AG04450 (cell line): ENCODE measurements around the gene WWOX. TPM values are rescaled to one million over a fixed set of nuclear protein-coding genes. Genes with fewer than 3 reads are reported as not detected.

ENCODE experiments used
- CTCF ChIA-PET: fragments of 300-600, 350-600 bp; formaldehyde crosslinking; extraction: SDS; loops from one replicate; lab custom pipeline; 2022; ENCODE audit warnings: antibody characterized with exemption, inconsistent platforms; lab: Charles Lee
- POLR2A ChIA-PET: fragments of 350-600 bp; formaldehyde crosslinking; extraction: SDS; loops from one replicate; lab custom pipeline; 2021; ENCODE audit warnings: antibody characterized with exemption, inconsistent platforms; lab: Yijun Ruan, JAX
- DNase-seq: peaks from one replicate; pipeline ENCODE4 v3.0.0-alpha.2; 2011; ENCODE audit warnings: low read depth, low spot score
- H3K27ac ChIP-seq: one replicate; pipeline ENCODE4 v1.5.1; 2012; ENCODE audit warnings: low read depth, low read length, control low read depth
- H3K27me3 ChIP-seq: one replicate; pipeline ENCODE4 v1.6.0; 2012; ENCODE audit warnings: low read length; ENCODE audit not compliant: control insufficient read depth, insufficient read depth
- H3K4me3 ChIP-seq: 2 replicates; pipeline ENCODE4 v1.5.1; 2011; ENCODE audit warnings: mild to moderate bottlenecking, low read depth, low read length, control low read depth
- H3K9me3 ChIP-seq: 2 replicates; pipeline ENCODE4 v1.5.1; 2012; ENCODE audit warnings: low read length; ENCODE audit not compliant: control insufficient read depth, insufficient read depth
- polyA plus RNA-seq: library from polyadenylated mRNA; depleted of rRNA; stranded (reverse); fragments of >200 nt; gene quantifications from 2 replicates; pipeline ENCODE4 v1.2.3, GENCODE V29; 2011
- TF ChIP-seq, protein P1 (sequence below): IDR thresholded peaks from 2 replicates; pipeline ENCODE4 v1.5.1; 2011; ENCODE audit warnings: low read depth, low read length, control low read depth, inconsistent platforms

WWOX gene
- polyA plus RNA-seq, 1 experiment: 2.1 TPM

DNA sequence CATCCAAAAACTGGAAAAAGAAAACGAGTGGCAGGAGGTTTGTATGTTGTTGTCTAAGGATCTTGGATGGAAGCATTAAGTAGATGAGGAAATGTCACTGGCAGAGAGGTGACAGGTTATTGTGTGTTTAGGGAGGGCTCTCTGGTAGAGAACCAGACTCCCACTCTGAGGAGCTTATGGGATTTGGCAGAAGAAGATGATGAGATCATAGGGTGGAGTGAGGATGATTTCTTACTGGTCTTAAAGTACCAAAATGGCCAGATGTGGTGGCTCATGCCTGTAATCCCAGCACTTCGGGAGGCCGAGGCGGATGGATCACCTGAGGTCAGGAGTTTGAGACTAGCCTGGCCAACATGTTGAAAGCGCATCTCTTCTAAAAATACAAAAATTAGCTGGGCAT is 9.0 kb downstream of the WWOX start:
- POLR2A ChIA-PET: no interaction called here

DNA sequence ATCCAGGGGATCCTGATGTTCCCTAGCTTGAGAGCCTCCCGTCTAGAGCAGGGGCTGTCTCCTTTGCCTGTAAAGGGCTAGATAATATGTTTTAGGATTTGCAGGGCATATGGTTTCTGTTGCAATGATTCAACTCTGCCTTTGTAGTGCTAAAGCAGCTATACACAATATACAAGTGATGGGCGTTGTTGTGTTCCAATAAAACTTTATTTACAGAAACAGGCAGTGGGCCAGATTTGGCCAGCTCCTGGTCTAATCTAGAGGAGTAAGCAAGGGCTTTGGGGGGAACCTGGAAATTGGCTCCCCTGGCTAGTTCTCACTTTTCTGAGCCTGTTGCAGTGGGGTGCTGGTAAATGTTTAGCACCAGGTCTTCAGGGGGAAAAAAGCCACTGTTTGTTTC is 13.8 kb downstream of the WWOX start:
- TF ChIP-seq, protein P1, sequence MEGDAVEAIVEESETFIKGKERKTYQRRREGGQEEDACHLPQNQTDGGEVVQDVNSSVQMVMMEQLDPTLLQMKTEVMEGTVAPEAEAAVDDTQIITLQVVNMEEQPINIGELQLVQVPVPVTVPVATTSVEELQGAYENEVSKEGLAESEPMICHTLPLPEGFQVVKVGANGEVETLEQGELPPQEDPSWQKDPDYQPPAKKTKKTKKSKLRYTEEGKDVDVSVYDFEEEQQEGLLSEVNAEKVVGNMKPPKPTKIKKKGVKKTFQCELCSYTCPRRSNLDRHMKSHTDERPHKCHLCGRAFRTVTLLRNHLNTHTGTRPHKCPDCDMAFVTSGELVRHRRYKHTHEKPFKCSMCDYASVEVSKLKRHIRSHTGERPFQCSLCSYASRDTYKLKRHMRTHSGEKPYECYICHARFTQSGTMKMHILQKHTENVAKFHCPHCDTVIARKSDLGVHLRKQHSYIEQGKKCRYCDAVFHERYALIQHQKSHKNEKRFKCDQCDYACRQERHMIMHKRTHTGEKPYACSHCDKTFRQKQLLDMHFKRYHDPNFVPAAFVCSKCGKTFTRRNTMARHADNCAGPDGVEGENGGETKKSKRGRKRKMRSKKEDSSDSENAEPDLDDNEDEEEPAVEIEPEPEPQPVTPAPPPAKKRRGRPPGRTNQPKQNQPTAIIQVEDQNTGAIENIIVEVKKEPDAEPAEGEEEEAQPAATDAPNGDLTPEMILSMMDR: no peak
- Histone ChIP-seq H3K27me3 (no peaks in the 10 kb centered on the region), H3K4me3 (no peak overlapping the region), H3K27ac (no peak overlapping the region), H3K9me3 (no peaks in the 10 kb centered on the region)
- ChIA-PET POLR2A (no interaction called here), CTCF (interaction anchor here (1.9 kb wide), 1 partner anchor 13 kb away, joined by 7 read pairs; the partner anchor contains the start of gene WWOX)
- no peak for DNase-seq

More for the DNA sequence above, 9.0 kb downstream of the WWOX start:
- CTCF ChIA-PET: interaction anchor here (3.4 kb wide), 1 partner anchor 8 kb away, joined by 26 read pairs; the partner anchor contains the start of gene WWOX
- DNase-seq: no peak
- Histone ChIP-seq H3K27me3 (no peaks in the 10 kb centered on the region), H3K4me3 (no peak overlapping the region), H3K27ac (no peak overlapping the region), H3K9me3 (no peaks in the 10 kb centered on the region)
- TF ChIP-seq, protein P1: no peak

DNA sequence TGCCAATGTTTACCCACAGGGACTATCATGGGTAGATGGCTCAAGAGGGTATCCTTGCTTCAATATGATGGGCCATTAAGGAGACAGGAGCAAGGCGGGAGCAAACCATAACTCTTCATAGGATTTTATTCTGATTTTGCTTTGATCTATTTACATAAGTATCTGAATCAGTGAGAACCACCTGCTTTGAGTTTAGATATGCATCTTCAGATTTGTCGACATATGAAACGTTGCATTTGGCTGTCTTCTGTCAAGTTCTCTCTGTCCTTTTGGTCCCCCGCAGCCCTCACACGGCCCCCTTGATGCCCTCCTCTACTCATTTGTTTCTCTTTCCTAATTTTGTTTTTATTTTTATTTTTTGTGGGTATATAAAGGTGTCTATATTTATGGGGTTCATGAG is 16.2 kb downstream of the WWOX start:
- Histone ChIP-seq H3K27me3 (no peaks in the 10 kb centered on the region), H3K9me3 (no peaks in the 10 kb centered on the region), H3K4me3 (no peak overlapping the region), H3K27ac (no peak overlapping the region)
- ChIA-PET CTCF (no interaction called here), POLR2A (no interaction called here)
- DNase-seq: no peak
- TF ChIP-seq, protein P1: no peak

DNA sequence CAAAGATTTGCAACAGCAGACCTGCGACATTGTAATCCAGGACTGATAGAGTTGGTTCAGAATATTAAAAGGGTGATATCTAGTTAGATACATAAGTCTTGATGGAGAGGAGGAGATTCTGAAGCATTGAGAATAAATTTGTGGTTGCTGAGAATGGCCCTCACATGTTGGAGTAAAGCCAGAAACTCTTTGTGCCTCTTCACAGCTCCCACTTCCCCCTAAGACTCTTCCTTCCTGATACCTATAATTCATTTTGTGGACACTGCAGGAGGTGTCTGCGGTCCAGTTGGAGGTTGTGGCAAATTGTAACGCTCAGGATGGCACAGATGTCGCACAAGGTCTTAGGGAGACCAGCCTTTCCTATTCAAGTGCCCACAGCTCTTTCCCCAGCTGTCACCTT is 17.5 kb downstream of the WWOX start:
- ChIA-PET CTCF (no interaction called here), POLR2A (no interaction called here)
- DNase-seq: no peak
- Histone ChIP-seq H3K4me3 (no peak overlapping the region), H3K27me3 (no peaks in the 10 kb centered on the region), H3K27ac (no peak overlapping the region), H3K9me3 (no peaks in the 10 kb centered on the region)
- TF ChIP-seq, protein P1: no peak

DNA sequence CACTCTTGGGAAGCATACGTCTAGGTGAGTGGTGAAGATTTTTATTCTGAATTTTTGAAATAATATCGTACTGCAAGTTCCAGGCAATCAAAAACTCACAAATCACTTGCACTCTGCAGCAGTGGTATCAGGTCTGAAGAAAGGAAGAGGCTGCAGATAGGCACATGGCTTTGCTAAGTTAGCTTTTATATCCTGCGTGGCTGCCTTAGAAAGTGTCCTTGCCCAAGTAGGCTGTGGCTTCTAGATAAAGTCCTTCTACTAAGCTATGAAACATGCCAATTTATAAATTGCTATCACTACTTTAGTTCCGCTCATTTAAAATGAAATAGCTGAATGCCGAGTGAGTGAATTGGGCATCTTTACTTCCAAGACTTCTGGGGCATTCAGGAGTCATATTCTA is 17.9 kb downstream of the WWOX start:
- Histone ChIP-seq H3K9me3 (no peaks in the 10 kb centered on the region), H3K27ac (no peak overlapping the region), H3K4me3 (no peak overlapping the region), H3K27me3 (no peaks in the 10 kb centered on the region)
- CTCF ChIA-PET: interaction anchor here (12.8 kb wide), 1 partner anchor 119 kb away, joined by 124 read pairs; no protein-coding TSS in a partner anchor
- TF ChIP-seq, protein P1: no peak
- POLR2A ChIA-PET: no interaction called here
- no peak for DNase-seq
